ENCODE measurements around the gene CECR2. TPM values are rescaled to one million over a fixed set of nuclear protein-coding genes. Genes with fewer than 3 reads are reported as not detected.
A peak's percentile ranks its signal among the peaks of the same experiment; 100 is the strongest.

CECR2 gene
- total and polyA plus RNA-seq, 8 donors = 8.0 to 22.0 (median 17.1) TPM

DNA sequence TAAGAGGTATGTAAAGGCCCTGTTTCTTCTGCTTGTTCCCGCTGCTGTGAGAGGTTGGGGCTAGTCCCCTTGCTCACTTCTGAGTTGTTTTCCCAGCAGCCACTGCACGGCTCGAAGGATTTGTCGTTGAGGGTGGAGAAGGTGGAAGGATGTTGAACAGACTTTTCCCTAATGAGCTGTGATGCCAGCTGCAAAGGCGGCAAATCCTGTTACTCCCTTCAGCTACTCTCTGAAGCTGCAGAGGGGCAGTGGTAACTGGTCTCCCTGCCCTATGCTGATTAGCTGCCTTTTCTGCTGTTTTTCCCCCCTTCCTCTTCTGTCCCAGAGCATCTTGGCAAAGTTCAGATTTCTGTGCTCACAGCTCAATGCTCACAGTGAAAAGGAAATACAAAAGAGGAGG lies 103.7 kb downstream of the CECR2 start:
- no peaks in the 10 kb centered on the region for H3K36me3 ChIP-seq
- TF ChIP-seq, protein P1, sequence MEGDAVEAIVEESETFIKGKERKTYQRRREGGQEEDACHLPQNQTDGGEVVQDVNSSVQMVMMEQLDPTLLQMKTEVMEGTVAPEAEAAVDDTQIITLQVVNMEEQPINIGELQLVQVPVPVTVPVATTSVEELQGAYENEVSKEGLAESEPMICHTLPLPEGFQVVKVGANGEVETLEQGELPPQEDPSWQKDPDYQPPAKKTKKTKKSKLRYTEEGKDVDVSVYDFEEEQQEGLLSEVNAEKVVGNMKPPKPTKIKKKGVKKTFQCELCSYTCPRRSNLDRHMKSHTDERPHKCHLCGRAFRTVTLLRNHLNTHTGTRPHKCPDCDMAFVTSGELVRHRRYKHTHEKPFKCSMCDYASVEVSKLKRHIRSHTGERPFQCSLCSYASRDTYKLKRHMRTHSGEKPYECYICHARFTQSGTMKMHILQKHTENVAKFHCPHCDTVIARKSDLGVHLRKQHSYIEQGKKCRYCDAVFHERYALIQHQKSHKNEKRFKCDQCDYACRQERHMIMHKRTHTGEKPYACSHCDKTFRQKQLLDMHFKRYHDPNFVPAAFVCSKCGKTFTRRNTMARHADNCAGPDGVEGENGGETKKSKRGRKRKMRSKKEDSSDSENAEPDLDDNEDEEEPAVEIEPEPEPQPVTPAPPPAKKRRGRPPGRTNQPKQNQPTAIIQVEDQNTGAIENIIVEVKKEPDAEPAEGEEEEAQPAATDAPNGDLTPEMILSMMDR (IDR thresholded peaks at IDR 0.05) = no peak
- intact Hi-C loops (cut with DNase I) = no loop called here

DNA sequence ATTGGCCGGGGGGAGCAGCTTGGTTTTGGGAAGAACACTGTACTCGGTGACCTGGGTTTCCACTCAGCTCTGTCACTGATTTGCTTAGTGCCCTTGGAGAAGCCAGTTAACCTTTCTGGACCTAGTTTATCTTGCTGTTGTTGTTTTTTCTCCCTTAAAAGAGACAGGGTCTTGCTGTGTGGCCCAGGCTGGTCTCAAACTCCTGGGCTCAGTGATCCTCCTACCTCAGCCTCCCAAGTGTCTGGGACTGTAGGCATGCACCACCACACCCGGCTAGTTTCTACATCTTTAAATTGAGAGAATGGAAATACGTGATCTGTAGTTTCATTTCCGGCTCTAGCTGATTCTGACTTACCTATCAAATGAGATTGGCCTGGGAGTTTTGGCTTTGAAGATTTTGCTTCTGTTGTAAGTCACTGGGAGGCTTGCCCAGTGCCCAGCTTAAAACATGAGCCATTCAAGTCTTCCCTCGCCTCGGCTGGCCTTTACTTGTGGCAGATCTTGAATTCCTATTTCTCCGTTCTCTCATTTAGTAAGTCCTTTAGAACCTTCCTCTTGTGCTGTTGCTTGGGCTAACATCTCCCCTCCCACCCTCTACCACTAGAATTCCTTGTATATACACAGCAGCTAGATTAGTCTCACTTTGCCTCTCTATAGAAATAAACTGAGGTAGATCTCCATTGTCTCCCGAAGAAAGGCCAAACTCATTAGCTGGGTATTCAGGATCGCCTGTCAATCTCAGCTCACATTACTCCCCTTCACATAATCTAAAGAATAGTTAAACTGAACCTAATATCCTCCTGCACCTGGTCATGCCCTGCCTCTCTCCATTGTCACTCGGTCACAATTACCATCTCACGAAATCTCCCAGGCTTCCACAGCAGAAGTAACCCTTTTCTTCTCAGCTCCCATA lies 106.3 kb downstream of the CECR2 start:
- H3K27ac ChIP-seq = no peak overlapping the region
- H3K36me3 ChIP-seq = no peaks in the 10 kb centered on the region
- H3K27me3 ChIP-seq = no peaks in the 10 kb centered on the region
- H3K4me3 ChIP-seq = no peak overlapping the region
- TF ChIP-seq, protein P1 (IDR thresholded peaks at IDR 0.05) = no peak
- intact Hi-C loops (cut with DNase I) = no loop called here
- DNase-seq = no peak
- no peaks in the 10 kb centered on the region for H3K9me3 ChIP-seq
- H3K4me1 ChIP-seq = peaks cover 10 to 15% of the 10 kb centered on the region in 2 donors
- no peak for ATAC-seq

More for the DNA sequence above, 103.7 kb downstream of the CECR2 start:
- Histone ChIP-seq H3K27ac (no peak overlapping the region), H3K4me3 (no peak overlapping the region), H3K4me1 (peaks cover 10 to 14% of the 10 kb centered on the region in 2 donors), H3K9me3 (no peaks in the 10 kb centered on the region), H3K27me3 (no peaks in the 10 kb centered on the region)
- ATAC-seq (no peak), DNase-seq (no peak)

DNA sequence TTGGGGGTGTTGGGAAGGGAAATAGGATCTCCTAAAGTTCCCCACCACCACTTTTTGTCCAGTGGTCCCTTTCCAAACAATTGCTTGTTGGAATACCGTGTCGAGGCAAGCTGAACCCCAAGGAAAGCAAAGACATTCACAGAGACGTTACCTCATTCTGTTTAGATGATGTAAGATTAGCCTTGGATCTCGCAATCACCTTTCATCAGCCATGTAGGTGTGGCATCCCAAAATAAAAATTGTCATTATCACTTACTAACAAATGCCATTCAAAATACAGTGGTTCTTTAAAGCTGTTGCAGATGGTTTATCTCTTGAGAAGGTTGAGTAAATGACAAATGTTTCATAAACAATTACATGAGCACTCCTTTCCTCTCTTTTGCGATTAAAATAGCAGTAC lies 107.6 kb downstream of the CECR2 start:
- no peaks in the 10 kb centered on the region for H3K36me3 ChIP-seq
- no peaks in the 10 kb centered on the region for H3K9me3 ChIP-seq
- DNase-seq (no peak), ATAC-seq (no peak)
- H3K4me1 ChIP-seq = peaks cover 10 to 15% of the 10 kb centered on the region in 2 donors
- H3K27me3 ChIP-seq = no peaks in the 10 kb centered on the region
- H3K4me3 ChIP-seq = peak overlapping the region; percentile 8 to 23
- TF ChIP-seq, protein P1 (IDR thresholded peaks at IDR 0.05) = no peak
- peak overlapping the region; percentile 54 to 76 for H3K27ac ChIP-seq
- intact Hi-C loops (cut with DNase I) = no loop called here

DNA sequence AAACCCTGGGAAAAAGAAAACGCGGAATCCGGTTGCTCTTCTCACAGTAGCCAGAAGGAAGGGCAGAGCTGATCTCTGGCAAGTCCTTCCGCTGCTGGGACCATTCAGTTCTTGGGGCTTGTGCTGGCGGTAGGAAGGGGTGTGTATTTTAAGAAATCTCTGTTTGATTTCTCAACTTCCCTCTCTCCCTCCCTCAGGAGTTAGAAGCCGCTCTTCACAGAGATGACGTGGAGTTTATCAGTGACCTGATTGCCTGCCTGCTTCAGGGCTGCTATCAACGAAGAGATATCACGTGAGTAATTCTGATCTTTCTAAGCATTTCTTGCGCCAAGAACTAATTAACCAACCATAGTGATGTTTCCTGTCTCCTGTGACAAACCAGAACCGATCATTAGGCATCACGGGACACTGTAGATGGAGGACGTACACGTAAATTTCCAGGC lies 108.2 kb downstream of the CECR2 start:
- ATAC-seq = peak; percentile 90
- TF ChIP-seq, protein P1 (IDR thresholded peaks at IDR 0.05) = no peak
- peaks cover 10 to 15% of the 10 kb centered on the region in 2 donors for H3K4me1 ChIP-seq
- no peaks in the 10 kb centered on the region for H3K27me3 ChIP-seq
- peak overlapping the region; percentile 54 to 76 for H3K27ac ChIP-seq
- intact Hi-C loops (cut with DNase I) = no loop called here
- peak overlapping the region; percentile 8 to 23 for H3K4me3 ChIP-seq
- no peaks in the 10 kb centered on the region for H3K36me3 ChIP-seq
- H3K9me3 ChIP-seq = no peaks in the 10 kb centered on the region
- peak in 2 of 4 donors; percentile 50 to 56 for DNase-seq

DNA sequence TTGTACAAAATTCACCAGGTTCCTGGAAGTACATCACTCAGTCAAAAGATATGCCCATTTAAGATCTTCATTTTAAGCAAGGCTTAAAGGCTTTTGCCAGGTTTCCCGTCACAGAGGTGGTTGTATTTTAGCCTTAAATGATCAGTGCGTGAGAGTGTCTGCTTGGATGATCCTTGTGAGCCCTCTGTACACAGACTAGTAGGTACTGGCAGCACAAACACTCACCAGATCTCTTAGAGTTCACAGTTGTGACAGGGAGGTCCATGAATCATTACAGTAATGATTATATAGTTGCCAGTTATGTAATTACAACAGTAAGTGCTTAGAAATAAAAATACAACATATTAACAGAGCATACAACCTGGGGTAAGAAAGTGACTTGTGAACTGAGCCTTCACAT lies 109.9 kb downstream of the CECR2 start:
- peaks cover 10 to 20% of the 10 kb centered on the region in 2 donors for H3K4me1 ChIP-seq
- intact Hi-C loops (cut with DNase I) = no loop called here
- H3K27ac ChIP-seq = no peak overlapping the region
- TF ChIP-seq, protein P1 (IDR thresholded peaks at IDR 0.05) = no peak
- H3K27me3 ChIP-seq = no peaks in the 10 kb centered on the region
- H3K9me3 ChIP-seq = no peaks in the 10 kb centered on the region
- DNase-seq (no peak), ATAC-seq (no peak)
- H3K4me3 ChIP-seq = no peak overlapping the region
- H3K36me3 ChIP-seq = no peaks in the 10 kb centered on the region

Data from left lung (tissue), 10 donors.